ENCODE measurements around the gene CZIB. TPM values are rescaled to one million over a fixed set of nuclear protein-coding genes. Genes with fewer than 3 reads are reported as not detected.

CZIB gene
- total and polyA plus RNA-seq, 2 of the 13 experiments (the other 11 are each of a cell fraction or from before 2014, with no cell fraction given), result 49.2 to 67.0 TPM

DNA sequence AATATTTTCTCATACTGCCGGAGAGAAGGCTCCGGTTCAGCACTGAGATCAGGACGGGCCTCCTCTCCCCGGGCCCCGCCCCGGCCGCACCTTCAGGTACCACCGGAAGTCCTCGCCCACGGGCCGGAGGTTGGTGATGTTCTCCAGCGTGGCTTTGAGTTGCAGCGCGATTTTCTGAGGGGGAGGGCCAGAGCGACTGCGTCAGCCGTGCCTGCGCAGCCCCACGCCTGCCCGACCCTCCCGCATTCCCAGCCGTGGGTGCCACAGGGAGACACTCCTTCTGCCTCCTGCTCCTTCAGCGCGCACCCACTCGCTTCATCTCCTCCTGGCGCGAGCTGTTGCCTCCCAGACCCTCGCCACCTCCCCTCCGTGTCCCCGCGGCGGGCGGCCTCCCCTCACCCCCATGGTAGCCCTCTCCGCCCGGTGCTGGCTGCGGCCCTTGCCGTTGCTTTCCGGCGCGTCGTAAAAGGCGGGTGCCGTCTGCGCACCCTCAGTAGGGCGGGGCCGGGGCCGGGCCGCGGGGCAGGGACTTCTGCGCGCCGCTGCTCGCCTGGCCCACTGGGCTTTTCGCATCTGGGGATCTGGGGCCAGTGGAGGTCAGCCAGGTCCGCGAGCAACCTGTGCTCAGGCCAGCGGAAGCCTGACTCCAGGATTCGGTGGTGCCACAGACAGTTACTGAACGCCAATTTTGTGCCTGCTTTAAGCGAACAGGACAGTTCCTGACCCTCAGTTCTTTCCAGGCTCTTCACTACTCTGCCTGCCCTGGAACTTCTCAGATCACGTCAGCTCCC lies at the start of gene CZIB (continued):
- peak; percentile 92 for TF ChIP-seq ZSCAN21 (CRISPR knock-in tag; IDR thresholded peaks at IDR 0.05; ENCODE audit: borderline replicate concordance)
- no peak for TF ChIP-seq SYNCRIP (IDR thresholded peaks at IDR 0.05; ENCODE audit: insufficient read depth, low read depth, low read length)
- peak; percentile 66; the same call in 1 of the 2 replicates for TF ChIP-seq ZNF503 (CRISPR knock-in tag; IDR thresholded peaks at IDR 0.05)
- TF ChIP-seq ZNF207 (IDR thresholded peaks at IDR 0.05; ENCODE audit: borderline replicate concordance), result no peak
- no peak for TF ChIP-seq ZNF850 (CRISPR knock-in tag; conservative IDR thresholded peaks at IDR 0.05)
- TF ChIP-seq, protein P1, sequence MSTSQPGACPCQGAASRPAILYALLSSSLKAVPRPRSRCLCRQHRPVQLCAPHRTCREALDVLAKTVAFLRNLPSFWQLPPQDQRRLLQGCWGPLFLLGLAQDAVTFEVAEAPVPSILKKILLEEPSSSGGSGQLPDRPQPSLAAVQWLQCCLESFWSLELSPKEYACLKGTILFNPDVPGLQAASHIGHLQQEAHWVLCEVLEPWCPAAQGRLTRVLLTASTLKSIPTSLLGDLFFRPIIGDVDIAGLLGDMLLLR (CRISPR knock-in tag; IDR thresholded peaks at IDR 0.05), result 0 out of 2 replicates have a peak, but pooled peaks have one; percentile 57
- peak; percentile 93 for TF ChIP-seq BORCS8-MEF2B (CRISPR knock-in tag; IDR thresholded peaks at IDR 0.05)
- peak; percentile 72 for TF ChIP-seq ZNF781 (CRISPR knock-in tag; IDR thresholded peaks at IDR 0.05; ENCODE audit: borderline replicate concordance, not compliant biosample characterization)
- no peak for TF ChIP-seq ZNF10 (CRISPR knock-in tag; IDR thresholded peaks at IDR 0.05; ENCODE audit: borderline replicate concordance, low read depth)
- no peak for TF ChIP-seq ADNP (CRISPR knock-in tag; IDR thresholded peaks at IDR 0.05)
- TF ChIP-seq RNF2 (conservative IDR thresholded peaks at IDR 0.05; ENCODE audit: low read depth), result no peak
- no peak for TF ChIP-seq ZNF337 (CRISPR knock-in tag; IDR thresholded peaks at IDR 0.05; ENCODE audit: borderline replicate concordance, low read depth)
- peak; percentile 55; the same call in 1 of the 2 replicates for TF ChIP-seq ZNF33B (CRISPR knock-in tag; IDR thresholded peaks at IDR 0.05)
- TF ChIP-seq TBX3 (IDR thresholded peaks at IDR 0.05; ENCODE audit: borderline replicate concordance), result no peak
- no peak for TF ChIP-seq ZBTB1 (CRISPR knock-in tag; IDR thresholded peaks at IDR 0.05; ENCODE audit: borderline replicate concordance)
- TF ChIP-seq MED8 (CRISPR knock-in tag; IDR thresholded peaks at IDR 0.05; ENCODE audit: insufficient replicate concordance), result peak; percentile 92
- TF ChIP-seq ZNF256 (CRISPR knock-in tag; conservative IDR thresholded peaks at IDR 0.05), result no peak
- TF ChIP-seq, protein P2, sequence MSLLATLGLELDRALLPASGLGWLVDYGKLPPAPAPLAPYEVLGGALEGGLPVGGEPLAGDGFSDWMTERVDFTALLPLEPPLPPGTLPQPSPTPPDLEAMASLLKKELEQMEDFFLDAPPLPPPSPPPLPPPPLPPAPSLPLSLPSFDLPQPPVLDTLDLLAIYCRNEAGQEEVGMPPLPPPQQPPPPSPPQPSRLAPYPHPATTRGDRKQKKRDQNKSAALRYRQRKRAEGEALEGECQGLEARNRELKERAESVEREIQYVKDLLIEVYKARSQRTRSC (CRISPR knock-in tag; IDR thresholded peaks at IDR 0.05; ENCODE audit: low read depth), result peak; percentile 74; the same call in 1 of the 2 replicates
- TF ChIP-seq NONO (IDR thresholded peaks at IDR 0.05), result no peak
- peak; percentile 99 for TF ChIP-seq NONO (CRISPR knock-in tag; conservative IDR thresholded peaks at IDR 0.05)
- TF ChIP-seq, protein P3, sequence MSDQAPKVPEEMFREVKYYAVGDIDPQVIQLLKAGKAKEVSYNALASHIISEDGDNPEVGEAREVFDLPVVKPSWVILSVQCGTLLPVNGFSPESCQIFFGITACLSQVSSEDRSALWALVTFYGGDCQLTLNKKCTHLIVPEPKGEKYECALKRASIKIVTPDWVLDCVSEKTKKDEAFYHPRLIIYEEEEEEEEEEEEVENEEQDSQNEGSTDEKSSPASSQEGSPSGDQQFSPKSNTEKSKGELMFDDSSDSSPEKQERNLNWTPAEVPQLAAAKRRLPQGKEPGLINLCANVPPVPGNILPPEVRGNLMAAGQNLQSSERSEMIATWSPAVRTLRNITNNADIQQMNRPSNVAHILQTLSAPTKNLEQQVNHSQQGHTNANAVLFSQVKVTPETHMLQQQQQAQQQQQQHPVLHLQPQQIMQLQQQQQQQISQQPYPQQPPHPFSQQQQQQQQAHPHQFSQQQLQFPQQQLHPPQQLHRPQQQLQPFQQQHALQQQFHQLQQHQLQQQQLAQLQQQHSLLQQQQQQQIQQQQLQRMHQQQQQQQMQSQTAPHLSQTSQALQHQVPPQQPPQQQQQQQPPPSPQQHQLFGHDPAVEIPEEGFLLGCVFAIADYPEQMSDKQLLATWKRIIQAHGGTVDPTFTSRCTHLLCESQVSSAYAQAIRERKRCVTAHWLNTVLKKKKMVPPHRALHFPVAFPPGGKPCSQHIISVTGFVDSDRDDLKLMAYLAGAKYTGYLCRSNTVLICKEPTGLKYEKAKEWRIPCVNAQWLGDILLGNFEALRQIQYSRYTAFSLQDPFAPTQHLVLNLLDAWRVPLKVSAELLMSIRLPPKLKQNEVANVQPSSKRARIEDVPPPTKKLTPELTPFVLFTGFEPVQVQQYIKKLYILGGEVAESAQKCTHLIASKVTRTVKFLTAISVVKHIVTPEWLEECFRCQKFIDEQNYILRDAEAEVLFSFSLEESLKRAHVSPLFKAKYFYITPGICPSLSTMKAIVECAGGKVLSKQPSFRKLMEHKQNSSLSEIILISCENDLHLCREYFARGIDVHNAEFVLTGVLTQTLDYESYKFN (CRISPR knock-in tag; conservative IDR thresholded peaks at IDR 0.05), result peak; percentile 68

All from HepG2 (cell line).